Eye (tissue), 1 donor: Measurements from ENCODE around the gene PDXK.

Source experiments
- DNase-seq: peaks from one replicate; pipeline ENCODE4 v3.0.0-alpha.2; 2015

Gene PDXK

GRCh38 chr21:43808832-43809251 lies 89.9 kb downstream of the PDXK start:
- no peak for DNase-seq

DNA sequence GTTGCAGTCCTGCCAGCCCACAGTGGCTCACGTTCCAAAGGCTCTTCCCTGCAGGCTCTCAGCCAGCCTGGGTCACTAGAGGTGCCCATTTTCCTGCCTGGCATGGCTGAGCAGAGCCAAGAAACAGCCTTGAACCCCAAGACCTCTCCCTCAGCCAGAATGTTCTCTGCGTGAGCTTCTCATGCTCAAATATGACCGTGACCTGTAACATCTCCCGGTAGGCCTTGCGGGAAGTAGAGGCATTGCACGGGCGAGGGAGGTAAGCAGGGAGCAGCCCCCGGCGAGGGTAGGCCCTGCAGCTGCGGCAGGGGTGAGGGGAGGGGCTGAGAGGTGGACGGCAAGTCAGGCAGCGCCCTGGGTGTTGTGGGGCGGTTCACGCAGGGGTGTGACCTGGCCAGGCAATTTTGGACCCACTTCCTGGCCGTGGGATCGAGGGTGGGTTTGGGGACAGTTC lies 90.4 kb downstream of the PDXK start:
- DNase-seq: no peak

- DNase-seq: no peak
Measured at GRCh38 chr21:43809853-43810504, 91.0 kb downstream of the PDXK start.

DNA sequence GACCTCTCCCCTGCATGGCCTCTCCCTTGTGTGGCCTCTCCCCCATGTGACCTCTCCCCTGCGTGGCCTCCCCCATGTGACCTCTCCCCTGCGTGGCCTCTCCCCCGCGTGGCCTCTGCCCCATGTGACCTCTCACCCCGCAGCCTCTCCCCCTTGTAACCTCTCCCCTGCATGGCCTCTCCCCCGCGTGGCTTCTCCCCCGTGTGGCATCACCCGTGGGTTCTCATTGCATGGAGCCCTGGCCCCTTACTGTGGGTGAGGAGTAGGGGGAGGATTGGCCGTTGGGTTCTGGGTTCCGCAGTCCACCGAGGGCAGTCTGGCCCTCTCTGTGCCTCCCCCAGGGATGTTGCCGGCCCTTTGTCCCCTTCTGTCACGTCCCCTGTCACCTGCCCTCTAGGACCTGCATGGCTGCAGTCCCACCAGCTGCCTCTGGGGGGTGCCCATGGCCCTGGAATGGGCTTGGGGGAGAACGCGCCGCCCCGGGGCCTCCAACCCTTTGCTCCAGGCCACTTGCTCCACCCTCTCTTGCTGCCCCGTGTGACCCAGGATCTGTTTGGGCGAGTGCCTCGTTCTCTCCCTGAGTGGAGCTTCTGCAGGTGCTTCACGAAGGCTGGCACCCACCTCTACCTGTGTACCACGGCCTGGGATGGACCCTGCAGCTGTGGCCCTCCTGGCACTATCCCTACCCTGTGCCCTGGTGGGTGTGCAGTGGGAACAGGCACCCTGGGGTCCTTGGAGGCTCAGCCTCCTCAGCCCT lies 91.8 kb downstream of the PDXK start:
- DNase-seq: peak; percentile 89

- DNase-seq: no peak
Measured at GRCh38 chr21:43811262-43812105, 92.6 kb downstream of the PDXK start.
